ENCODE results near the gene CFAP73.

DNA sequence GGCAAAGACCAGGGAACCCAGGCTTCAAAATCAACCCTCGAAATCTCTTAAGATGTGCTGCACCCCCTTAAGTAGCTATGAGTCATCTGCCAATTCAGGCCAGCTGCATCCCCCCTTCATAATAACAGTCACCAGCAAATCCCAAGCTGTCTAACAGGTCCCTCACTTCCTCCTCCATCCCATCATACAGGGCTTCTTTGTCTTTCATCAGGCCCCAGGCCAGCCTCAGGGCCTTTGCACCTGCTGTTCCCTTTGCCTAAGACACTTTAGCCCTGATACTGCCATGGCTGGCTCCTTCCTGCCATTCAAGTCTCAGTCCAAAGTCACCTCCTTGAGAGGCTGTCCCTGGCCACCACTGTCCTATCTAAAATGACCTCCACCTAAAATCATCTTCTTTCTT lies 18.0 kb upstream of the CFAP73 start:
- no peak for TF ChIP-seq POLR2A (IDR thresholded peaks at IDR 0.05)
- TF ChIP-seq, protein P1, sequence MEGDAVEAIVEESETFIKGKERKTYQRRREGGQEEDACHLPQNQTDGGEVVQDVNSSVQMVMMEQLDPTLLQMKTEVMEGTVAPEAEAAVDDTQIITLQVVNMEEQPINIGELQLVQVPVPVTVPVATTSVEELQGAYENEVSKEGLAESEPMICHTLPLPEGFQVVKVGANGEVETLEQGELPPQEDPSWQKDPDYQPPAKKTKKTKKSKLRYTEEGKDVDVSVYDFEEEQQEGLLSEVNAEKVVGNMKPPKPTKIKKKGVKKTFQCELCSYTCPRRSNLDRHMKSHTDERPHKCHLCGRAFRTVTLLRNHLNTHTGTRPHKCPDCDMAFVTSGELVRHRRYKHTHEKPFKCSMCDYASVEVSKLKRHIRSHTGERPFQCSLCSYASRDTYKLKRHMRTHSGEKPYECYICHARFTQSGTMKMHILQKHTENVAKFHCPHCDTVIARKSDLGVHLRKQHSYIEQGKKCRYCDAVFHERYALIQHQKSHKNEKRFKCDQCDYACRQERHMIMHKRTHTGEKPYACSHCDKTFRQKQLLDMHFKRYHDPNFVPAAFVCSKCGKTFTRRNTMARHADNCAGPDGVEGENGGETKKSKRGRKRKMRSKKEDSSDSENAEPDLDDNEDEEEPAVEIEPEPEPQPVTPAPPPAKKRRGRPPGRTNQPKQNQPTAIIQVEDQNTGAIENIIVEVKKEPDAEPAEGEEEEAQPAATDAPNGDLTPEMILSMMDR (IDR thresholded peaks at IDR 0.05): no peak
